Psoas muscle (tissue), 8 donors: ENCODE measurements around the gene ERBB3. TPM values are rescaled to one million over a fixed set of nuclear protein-coding genes. Genes with fewer than 3 reads are reported as not detected.
A peak's percentile ranks its signal among the peaks of the same experiment; 100 is the strongest.
"Not testable (repeated sequence)": the region's sequence is repeated elsewhere in the genome, so short reads cannot be mapped to it uniquely, and the experiment has no call there.

Source experiments
- ATAC-seq, 4 donors: fragments of 200-7000 bp; cut with Tn5 transposase; one replicate each; pipeline ENCODE4 v1.9.1; 2020; ENCODE audit warnings: moderate library complexity in 3 of 4, mild to moderate bottlenecking in 2 of 4
- DNase-seq, 2 donors: peaks; one replicate each; pipeline ENCODE4 v3.0.0-alpha.2; 2020
- H3K27ac ChIP-seq: fragments of 200-600 bp; one replicate; pipeline ENCODE4 v1.8.0; 2022
- H3K27me3 ChIP-seq, 3 donors: fragments of 200-600 bp in 1 of 3; one replicate each; pipeline versions ENCODE4 v1.6.1 to v1.8.0; 2013 to 2022; ENCODE audit warnings: low read length in 2 of 3, mild to moderate bottlenecking in 2 of 3, moderate library complexity in 1 of 3; ENCODE audit not compliant: insufficient read depth in 3 of 3
- H3K36me3 ChIP-seq, 2 donors: fragments of 200-600 bp in 1 of 2; one replicate each; pipeline versions ENCODE4 v1.6.1 to v1.8.0; 2013 to 2022; ENCODE audit warnings: low read depth in 1 of 2, mild to moderate bottlenecking in 1 of 2, moderate library complexity in 1 of 2; ENCODE audit not compliant: insufficient read depth in 1 of 2
- H3K4me1 ChIP-seq: fragments of 200-600 bp; one replicate; pipeline ENCODE4 v1.8.0; 2022
- H3K4me3 ChIP-seq: fragments of 200-600 bp; one replicate; pipeline ENCODE4 v1.8.0; 2022; ENCODE audit warnings: mild to moderate bottlenecking
- H3K9me3 ChIP-seq: fragments of 200-600 bp; one replicate; pipeline ENCODE4 v1.8.0; 2022
- WGBS, 3 donors: extraction: QIAGEN DNeasy Blood & Tissue Kit; methylation state at CpG; one replicate each; pipeline versions ENCODE4 v1.1.6 to v1.1.7; 2013; 5-methylcytosine and 5-hydroxymethylcytosine counted together
- intact Hi-C, 2 donors: fragments of 100-400 bp; cut with DNase I; formaldehyde crosslinking; loops; one replicate each; pipeline versions ENCODE4 v1.11.0 to v1.14.2; 2022
- polyA plus RNA-seq, 3 donors: library from polyadenylated mRNA; stranded (reverse); fragments of 200-250 nt; gene quantifications; one replicate each; pipeline ENCODE4 v1.2.3, GENCODE V29; 2013
- total RNA-seq, 4 donors: library from RNA; stranded (reverse); fragmentation: NEBNext Ultra II Directional in 2 of 4; extraction: Animal tissue kit (Norgen Biotek cat#: 25700) in 2 of 4; gene quantifications; one replicate each; pipeline versions ENCODE4 v1.2.1 to v1.2.4, GENCODE V29; 2021 to 2023
- TF ChIP-seq, protein P1 (sequence below): fragments of 200-600 bp; IDR thresholded peaks from one replicate; pipeline ENCODE4 v1.8.0; 2022; ENCODE audit warnings: antibody characterized with exemption
- donor health status: healthy with polysubstance abuse.
- donor health status: DM: no; HTN: no; CAD: no; lungs with moderate emphysema.
- donor health status: Bipolar disorder and iron deficiency.
- donor health status: healthy.
- donor health status: DM: yes; HTN: yes; CAD: no.
- donor health status: DM: no; HTN: no; CAD: no.
- donor health status: DM: no; HTN: no; CAD: no.
- donor health status: DM: yes; HTN: yes; CAD: no.

The ERBB3 gene
- total and polyA plus RNA-seq, 7 donors: 0.13 to 3.9 (median 0.71) TPM

DNA sequence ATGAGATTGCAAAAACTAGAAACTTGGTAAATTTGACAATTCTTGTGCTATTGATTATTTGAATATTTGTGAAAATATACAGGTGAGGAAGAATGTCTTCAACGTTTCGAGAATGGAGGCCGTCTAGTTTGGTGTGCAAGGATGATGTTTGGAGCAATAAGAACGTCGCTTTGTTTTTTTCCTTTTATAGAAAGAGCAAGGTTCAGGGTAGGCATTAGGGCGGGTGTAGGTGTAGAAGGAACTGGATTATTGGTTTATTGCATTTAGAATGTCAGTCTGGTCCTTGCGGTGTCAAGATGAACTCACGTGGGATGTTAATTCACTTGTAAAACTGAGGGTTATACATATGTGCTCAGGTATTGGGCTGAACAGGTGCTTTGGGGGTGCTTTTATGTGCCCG, 37.1 kb upstream of the ERBB3 start:
- WGBS, 3 donors: 37 to 43% (median 40%) methylated on average over 9 of the region's 9 CpGs
- TF ChIP-seq, protein P1, sequence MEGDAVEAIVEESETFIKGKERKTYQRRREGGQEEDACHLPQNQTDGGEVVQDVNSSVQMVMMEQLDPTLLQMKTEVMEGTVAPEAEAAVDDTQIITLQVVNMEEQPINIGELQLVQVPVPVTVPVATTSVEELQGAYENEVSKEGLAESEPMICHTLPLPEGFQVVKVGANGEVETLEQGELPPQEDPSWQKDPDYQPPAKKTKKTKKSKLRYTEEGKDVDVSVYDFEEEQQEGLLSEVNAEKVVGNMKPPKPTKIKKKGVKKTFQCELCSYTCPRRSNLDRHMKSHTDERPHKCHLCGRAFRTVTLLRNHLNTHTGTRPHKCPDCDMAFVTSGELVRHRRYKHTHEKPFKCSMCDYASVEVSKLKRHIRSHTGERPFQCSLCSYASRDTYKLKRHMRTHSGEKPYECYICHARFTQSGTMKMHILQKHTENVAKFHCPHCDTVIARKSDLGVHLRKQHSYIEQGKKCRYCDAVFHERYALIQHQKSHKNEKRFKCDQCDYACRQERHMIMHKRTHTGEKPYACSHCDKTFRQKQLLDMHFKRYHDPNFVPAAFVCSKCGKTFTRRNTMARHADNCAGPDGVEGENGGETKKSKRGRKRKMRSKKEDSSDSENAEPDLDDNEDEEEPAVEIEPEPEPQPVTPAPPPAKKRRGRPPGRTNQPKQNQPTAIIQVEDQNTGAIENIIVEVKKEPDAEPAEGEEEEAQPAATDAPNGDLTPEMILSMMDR: no peak
- Histone ChIP-seq H3K27ac (peak overlapping the region; percentile 99), H3K9me3 (no peaks in the 10 kb centered on the region), H3K27me3 (no peaks in the 10 kb centered on the region), H3K4me3 (peak overlapping the region; percentile 93), H3K36me3 (peaks cover 7 to 35% of the 10 kb centered on the region in 2 donors), H3K4me1 (peaks cover 17% of the 10 kb centered on the region)
- no peak for DNase-seq
- intact Hi-C loops: no loop called here
- ATAC-seq: no peak

- Histone ChIP-seq H3K9me3 (no peaks in the 10 kb centered on the region), H3K27ac (peak overlapping the region; percentile 39), H3K4me1 (peaks cover 11% of the 10 kb centered on the region), H3K4me3 (no peak overlapping the region), H3K27me3 (no peaks in the 10 kb centered on the region), H3K36me3 (peaks cover 7 to 35% of the 10 kb centered on the region in 2 donors)
- ATAC-seq (no peak), DNase-seq (no peak)
- 71 to 76% (median 73%) methylated on average over 9 of the region's 9 CpGs for WGBS, 3 donors
- TF ChIP-seq, protein P1: no peak
- intact Hi-C loops: loop anchor here (2.0 to 5.0 kb wide), 2 partner anchors 56 to 59 kb away; partner anchors contain the start of gene PA2G4 (in 2 of the 2)
Measured at GRCh38 chr12:56046027-56046780, 33.8 kb upstream of the ERBB3 start.

- DNase-seq (no peak), ATAC-seq (no peak)
- WGBS, 3 donors: 75 to 81% (median 80%) methylated on average over 6 of the region's 6 CpGs
- TF ChIP-seq, protein P1: no peak
- Histone ChIP-seq H3K9me3 (no peaks in the 10 kb centered on the region), H3K4me1 (no peaks in the 10 kb centered on the region), H3K4me3 (no peak overlapping the region), H3K27ac (no peak overlapping the region), H3K27me3 (no peaks in the 10 kb centered on the region), H3K36me3 (no peaks in the 10 kb centered on the region)
- intact Hi-C loops: no loop called here
Measured at GRCh38 chr12:56053407-56053893, 26.5 kb upstream of the ERBB3 start.

DNA sequence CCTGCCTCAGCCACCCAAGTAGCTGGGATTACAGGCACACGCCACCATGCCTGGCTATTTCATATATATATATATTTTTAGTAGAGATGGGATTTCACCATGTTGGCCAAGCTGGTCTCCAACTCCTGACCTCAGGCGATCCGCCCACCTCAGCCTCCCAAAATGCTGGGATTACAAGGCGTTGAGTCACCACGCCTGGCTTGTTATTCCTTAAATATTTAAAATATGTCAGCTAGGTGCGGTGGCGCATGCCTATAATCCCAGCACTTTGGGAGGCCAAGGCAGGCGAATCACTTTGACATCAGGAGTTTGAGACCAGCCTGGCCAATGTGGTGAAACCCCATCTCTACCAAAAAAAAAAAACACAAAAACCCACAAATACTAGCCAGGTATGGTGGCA, 20.0 kb upstream of the ERBB3 start:
- not testable (repeated sequence) for H3K4me1 ChIP-seq, H3K36me3 ChIP-seq, H3K4me3 ChIP-seq, DNase-seq, ATAC-seq, H3K27me3 ChIP-seq, H3K27ac ChIP-seq, H3K9me3 ChIP-seq
- intact Hi-C loops: loop anchor here in 1 of 2 donors (2.0 kb wide), 1 partner anchor 35 kb away; no protein-coding TSS in a partner anchor
- 85 to 90% (median 88%) methylated on average over 8 of the region's 8 CpGs for WGBS, 3 donors

- TF ChIP-seq, protein P1: no peak
- no peak overlapping the region for H3K27ac ChIP-seq
- WGBS, 3 donors: 68 to 86% (median 73%) methylated on average over 5 of the region's 5 CpGs
- no peaks in the 10 kb centered on the region for H3K4me1 ChIP-seq
- H3K27me3 ChIP-seq: no peaks in the 10 kb centered on the region
- DNase-seq (no peak), ATAC-seq (no peak)
- intact Hi-C loops: no loop called here
- no peak overlapping the region for H3K4me3 ChIP-seq
- no peaks in the 10 kb centered on the region for H3K9me3 ChIP-seq
- H3K36me3 ChIP-seq: no peaks in the 10 kb centered on the region
Measured at GRCh38 chr12:56061982-56062381, 18.0 kb upstream of the ERBB3 start.
